GM19193 (cell line): ENCODE results near the gene NLN.

Source experiments
- POLR2A ChIP-seq: IDR thresholded peaks from 4 replicates; pipeline ENCODE4 v1.6.1; 2011; ENCODE audit not compliant: insufficient read depth, insufficient read length; ENCODE audit errors: extremely low read depth

The NLN gene

DNA sequence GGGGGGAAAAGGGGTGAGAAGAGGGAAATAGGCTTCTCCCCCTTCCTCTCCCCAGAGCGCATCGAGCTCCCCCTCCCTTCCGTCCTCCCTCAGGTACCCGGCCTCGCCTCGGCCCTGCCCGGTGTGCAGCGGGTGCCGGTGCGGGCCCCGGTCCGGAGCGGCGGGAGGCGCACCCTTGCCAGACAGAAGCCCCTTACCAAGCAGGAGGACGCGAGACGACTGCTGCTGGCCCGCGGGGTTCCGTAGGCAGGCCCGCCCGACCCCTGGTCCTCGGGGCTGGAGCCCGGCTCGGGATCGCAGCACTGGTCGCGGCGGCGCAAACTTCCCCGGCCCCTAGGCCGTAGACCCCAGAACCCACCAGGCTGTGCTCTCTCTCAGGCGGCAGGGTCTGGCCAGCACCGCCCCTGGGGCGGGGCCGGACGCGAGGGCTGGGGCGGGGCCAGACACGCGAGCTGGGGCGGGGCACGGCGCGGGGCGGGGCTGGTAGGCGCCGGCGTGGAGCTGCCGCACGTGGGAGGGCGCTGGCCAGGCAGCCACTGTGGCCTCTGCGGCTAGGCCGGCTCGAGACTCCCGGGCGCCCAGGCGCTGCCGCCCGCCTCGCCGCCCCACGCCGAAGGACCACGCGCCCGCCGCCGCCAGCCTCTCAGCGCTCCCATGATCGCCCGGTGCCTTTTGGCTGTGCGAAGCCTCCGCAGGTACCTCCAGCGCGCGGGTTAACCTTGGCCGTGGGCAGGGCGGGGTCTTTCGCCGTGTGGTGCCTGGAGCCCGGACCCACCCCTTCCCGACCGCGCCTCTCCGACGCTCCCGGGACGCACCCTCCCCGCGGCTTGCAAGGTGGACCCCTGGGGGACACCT lies at the start of gene NLN, which contains the start of gene SGTB:
NLN (plus strand) TSS at position 486 of the 855 bp plus-strand sequence; CDS start at position 655, 169 bp downstream.
SGTB (minus strand) TSS at position 390 of the 855 bp plus-strand sequence. CDS start 1,302 bp downstream, outside the sequence.
- TF ChIP-seq POLR2A, result no peak

DNA sequence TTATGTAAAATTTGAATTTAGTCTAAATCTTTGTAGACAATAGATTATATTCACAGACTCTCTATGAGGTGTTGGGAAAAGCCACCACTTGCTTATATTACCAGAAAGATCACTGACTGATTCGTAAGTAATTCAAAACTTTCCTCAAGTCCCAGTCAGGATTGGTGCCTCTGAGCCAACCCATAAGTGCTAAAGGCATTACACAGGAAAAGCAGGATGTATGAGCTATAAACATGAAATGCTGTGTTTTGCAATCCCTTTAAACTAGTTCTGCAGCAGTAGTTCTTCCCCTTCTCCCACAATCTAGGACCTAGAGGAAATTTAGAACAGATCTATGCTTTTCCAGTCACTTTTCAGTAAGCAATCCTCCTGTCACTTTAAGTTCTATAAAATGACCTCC lies 49.2 kb upstream of the NLN start:
- TF ChIP-seq POLR2A, result no peak

DNA sequence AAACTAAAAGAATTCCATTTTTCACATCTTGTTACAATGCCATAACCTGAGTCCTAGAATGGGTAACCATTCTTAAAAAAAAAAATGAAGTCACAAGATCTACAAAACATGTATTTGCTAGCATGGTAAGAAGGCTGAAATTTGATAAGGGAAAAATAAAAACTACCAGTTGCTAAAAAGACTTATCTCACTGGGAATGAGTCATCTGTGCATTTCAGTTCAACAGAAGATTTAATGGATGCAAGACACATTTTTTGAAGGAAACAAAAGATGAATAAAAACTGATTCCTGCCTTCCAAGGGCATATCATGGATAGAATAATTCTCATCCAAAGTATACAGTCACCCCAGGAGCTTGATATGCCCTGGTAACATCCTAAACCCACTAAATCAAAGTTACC lies 47.3 kb upstream of the NLN start:
- TF ChIP-seq POLR2A, result no peak

- no peak for TF ChIP-seq POLR2A
Observed at GRCh38 chr5:65682148-65682547, 39.9 kb upstream of the NLN start.

DNA sequence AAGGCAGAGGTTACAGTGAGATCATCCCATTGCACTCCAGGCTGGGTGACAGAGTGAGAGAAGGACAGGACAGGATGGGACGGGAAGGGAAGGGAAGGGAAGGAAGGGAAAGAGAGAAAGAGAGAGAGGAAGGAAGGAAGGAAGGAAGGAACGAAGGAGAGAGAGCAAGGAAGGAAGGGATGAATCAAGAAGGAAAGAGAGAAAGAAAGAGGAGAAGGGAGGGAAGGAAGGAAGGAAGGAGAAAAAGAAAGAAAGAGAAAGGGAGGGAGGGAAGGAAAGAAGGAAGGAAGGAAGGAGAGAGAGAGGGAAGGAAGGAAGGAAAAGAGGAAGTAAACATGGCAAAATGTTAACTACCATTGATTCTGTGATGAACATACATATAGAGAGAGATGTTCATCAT lies 28.9 kb upstream of the NLN start:
- no peak for TF ChIP-seq POLR2A

- TF ChIP-seq POLR2A, result no peak
Observed at GRCh38 chr5:65695162-65695755, 26.7 kb upstream of the NLN start.

DNA sequence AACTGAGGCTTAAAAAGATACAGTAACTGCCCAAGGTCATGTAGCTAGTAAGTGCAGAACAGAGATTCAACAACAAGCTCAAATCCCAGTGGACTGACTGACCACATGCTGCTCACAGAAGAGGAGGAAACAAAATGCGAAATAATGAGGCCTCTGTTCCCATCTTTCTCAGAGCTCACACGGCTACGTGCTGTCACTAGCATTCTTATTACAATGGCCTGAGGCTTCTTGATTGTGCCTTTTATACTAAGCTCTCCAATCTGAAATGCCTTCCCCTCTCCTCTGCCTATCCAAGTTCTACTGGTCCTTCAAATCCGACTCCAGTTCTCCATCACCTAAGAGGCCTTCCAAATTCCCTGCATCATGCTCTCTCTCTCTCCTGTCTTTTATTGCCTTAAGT lies 26.1 kb upstream of the NLN start:
- no peak for TF ChIP-seq POLR2A

DNA sequence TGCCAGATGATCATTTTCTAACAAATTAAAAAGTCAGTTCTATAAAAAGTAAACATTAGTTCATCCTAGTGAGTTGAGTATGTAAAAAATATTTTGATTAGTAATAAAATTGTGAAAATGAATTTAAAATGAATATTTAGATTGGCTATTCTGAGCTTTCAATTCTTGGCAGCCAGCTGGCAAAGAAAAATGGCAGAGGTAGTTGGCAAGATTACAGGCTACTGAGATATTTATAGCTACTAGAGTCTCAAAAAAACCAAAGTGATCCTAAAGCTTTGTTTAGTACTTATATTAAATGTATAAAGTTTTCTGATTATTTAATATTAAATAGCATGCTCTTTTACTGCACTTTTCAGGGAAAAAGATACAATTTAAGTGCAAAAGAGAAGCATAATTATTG lies 25.1 kb upstream of the NLN start:
- TF ChIP-seq POLR2A, result no peak

DNA sequence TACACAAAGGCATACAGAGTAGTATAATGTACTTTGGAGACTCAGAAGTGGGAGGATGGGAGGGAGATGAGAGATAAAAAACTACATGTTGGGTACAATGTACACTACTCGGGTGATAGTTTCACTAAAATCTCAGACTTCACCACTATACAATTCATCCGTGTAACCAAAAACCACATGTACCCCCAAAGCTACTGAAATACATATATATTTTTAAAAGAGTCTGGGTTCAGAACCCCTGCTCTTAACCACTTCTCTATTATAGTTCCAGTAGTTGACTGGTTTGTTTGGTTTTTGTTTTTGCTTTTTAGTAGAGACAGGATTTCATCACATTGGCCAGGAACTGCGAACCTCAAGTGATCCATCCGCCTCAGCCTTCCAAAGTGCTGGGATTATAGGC lies 22.7 kb upstream of the NLN start:
- no peak for TF ChIP-seq POLR2A

DNA sequence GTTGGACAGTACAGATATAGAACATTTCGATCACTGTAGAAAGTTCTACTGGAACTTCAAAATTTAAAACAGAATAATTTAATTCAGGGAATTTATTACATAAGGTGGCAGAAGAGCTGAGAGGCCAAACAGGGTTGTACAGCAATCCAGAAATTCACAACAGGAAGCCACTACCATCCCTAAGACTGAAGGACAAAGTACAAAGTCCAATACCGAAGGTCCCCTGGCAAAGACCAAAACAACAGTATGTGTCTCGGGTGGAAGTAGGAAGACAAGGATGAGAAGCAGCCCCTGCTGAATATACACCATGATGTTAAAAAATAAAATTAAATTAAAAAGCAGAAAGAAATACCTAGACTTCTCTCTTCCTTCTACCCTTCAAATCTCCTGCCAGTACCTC lies 20.0 kb upstream of the NLN start:
- TF ChIP-seq POLR2A, result no peak

- no peak for TF ChIP-seq POLR2A
Observed at GRCh38 chr5:65704621-65705239, 17.3 kb upstream of the NLN start.

- no peak for TF ChIP-seq POLR2A
Observed at GRCh38 chr5:65707663-65708062, 14.3 kb upstream of the NLN start.

GRCh38 chr5:65708145-65708544 lies 13.9 kb upstream of the NLN start:
- TF ChIP-seq POLR2A, result no peak

GRCh38 chr5:65718576-65719310 lies 3.3 kb upstream of the NLN start:
- TF ChIP-seq POLR2A, result no peak
